Measurements from ENCODE around the gene GHSR.

DNA sequence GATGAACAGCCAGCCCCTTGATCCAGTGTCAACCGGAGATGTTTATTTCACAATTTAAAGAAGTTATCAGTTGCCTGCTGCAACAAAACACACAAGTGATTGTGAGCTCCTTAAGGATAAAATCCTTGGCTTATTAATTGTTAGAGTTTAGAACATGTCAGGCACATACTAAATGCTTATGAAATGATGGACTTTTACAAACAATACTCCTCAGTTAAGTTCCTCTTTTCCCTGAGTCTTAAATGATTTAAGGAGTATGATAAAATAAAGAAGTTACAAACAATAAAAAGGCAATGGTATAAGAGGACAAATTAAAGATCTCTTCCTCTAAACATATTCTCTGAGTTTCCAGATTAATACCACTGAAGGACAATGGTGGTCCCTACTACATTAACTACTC, 5.7 kb downstream of the GHSR start:
- TF ChIP-seq, protein P1, sequence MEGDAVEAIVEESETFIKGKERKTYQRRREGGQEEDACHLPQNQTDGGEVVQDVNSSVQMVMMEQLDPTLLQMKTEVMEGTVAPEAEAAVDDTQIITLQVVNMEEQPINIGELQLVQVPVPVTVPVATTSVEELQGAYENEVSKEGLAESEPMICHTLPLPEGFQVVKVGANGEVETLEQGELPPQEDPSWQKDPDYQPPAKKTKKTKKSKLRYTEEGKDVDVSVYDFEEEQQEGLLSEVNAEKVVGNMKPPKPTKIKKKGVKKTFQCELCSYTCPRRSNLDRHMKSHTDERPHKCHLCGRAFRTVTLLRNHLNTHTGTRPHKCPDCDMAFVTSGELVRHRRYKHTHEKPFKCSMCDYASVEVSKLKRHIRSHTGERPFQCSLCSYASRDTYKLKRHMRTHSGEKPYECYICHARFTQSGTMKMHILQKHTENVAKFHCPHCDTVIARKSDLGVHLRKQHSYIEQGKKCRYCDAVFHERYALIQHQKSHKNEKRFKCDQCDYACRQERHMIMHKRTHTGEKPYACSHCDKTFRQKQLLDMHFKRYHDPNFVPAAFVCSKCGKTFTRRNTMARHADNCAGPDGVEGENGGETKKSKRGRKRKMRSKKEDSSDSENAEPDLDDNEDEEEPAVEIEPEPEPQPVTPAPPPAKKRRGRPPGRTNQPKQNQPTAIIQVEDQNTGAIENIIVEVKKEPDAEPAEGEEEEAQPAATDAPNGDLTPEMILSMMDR (IDR thresholded peaks at IDR 0.05; ENCODE audit: poor library complexity, severe bottlenecking): no peak
- no peak for TF ChIP-seq POLR2AphosphoS5 (IDR thresholded peaks at IDR 0.05)
